GM12875 (cell line): ENCODE data around the gene PRKACB.

Experiments used
- H3K4me3 ChIP-seq: one replicate; pipeline ENCODE4 v1.5.1; 2011; ENCODE audit warnings: low read depth, low read length, control low read depth
- TF ChIP-seq, protein P1 (sequence below): IDR thresholded peaks from 2 replicates; pipeline ENCODE4 v1.5.1; 2011; ENCODE audit warnings: low read depth, mild to moderate bottlenecking, control low read depth, inconsistent platforms, low read length, moderate library complexity, borderline replicate concordance; ENCODE audit not compliant: insufficient read depth

The PRKACB gene

DNA sequence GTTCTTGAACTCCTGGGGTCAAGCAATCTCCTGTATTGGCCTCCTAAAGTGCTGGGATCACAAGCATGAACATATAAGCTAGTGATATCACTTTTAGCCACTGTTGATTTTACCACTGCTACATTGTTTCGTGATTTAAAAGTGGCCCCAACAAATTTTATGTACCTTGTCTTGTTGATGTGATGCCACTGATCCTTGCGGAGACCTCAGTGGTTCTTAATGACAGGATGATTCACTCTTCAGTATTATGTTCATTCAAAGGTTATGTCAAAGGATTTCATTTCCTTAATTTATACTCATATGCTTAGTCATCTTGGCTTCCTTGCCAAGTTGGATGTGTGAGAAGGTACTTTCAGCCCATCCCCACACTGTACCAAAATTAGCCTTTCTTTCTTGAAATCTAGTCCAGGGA lies 12.1 kb downstream of the PRKACB start:
- TF ChIP-seq, protein P1, sequence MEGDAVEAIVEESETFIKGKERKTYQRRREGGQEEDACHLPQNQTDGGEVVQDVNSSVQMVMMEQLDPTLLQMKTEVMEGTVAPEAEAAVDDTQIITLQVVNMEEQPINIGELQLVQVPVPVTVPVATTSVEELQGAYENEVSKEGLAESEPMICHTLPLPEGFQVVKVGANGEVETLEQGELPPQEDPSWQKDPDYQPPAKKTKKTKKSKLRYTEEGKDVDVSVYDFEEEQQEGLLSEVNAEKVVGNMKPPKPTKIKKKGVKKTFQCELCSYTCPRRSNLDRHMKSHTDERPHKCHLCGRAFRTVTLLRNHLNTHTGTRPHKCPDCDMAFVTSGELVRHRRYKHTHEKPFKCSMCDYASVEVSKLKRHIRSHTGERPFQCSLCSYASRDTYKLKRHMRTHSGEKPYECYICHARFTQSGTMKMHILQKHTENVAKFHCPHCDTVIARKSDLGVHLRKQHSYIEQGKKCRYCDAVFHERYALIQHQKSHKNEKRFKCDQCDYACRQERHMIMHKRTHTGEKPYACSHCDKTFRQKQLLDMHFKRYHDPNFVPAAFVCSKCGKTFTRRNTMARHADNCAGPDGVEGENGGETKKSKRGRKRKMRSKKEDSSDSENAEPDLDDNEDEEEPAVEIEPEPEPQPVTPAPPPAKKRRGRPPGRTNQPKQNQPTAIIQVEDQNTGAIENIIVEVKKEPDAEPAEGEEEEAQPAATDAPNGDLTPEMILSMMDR: no peak
- H3K4me3 ChIP-seq: no peak overlapping the region

- no peak overlapping the region for H3K4me3 ChIP-seq
- TF ChIP-seq, protein P1: no peak
Observed at GRCh38 chr1:84159533-84160240, 15.6 kb downstream of the PRKACB start.

DNA sequence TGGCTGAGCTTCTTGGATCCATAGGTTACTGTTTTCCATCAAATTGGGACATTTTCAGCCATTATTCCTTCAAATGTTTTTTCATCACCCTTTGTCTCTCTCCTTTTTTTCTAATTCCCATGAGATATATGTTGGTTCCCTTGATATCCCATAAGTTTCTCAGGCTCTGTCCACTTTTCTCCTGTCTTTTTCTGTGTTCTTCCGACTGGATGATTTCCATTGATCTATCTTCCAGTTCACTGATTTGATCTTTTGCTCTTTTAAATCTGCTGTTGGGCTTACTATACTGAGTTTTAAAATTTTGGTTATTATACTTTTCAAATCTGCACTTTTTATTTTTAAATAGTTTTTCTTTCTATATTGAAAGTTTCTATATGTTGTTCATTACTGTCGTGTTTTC lies 18.2 kb downstream of the PRKACB start:
- H3K4me3 ChIP-seq: no peak overlapping the region
- TF ChIP-seq, protein P1: no peak

DNA sequence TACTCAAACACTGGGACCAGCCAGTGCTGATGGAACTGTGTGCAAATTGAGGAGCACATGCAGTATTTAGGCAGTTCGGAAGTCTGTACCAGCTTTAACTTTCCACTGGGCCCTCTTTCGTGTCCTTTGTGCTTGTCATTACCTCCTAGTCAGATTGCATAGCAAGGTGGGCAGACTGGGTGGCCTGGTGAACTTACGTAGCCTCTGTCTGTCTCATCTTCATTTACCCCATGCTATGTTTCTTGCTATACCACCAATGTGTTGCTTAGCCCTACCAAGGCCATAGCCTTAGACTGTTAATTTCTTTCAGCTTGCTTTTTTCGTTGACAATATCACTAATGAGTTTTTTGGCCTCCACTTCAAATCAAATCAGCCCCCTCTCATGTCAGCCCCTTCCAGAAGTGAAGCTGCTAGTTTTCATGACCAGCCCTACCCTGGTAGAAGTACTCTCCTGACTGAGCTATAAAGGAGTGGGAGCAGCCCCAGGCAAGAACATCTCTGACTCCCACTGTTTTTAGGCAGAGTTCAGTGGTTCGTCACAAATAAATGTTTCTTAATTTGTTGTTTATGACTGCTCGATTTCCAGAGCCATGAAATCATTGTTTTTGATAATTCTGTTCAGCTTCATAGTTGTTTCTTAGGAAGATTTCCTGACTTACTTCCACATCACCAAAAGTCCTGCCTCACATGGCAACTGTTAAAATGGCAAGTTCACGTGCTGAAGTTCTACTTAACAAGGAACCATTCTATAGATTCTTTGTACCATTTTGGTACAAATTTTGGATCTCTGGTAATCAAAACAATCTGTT lies 19.3 kb downstream of the PRKACB start:
- H3K4me3 ChIP-seq: no peak overlapping the region

GRCh38 chr1:84164161-84164560 lies 20.1 kb downstream of the PRKACB start:
- TF ChIP-seq, protein P1: no peak
- no peak overlapping the region for H3K4me3 ChIP-seq

More for the DNA sequence above, 19.3 kb downstream of the PRKACB start:
- TF ChIP-seq, protein P1: no peak

DNA sequence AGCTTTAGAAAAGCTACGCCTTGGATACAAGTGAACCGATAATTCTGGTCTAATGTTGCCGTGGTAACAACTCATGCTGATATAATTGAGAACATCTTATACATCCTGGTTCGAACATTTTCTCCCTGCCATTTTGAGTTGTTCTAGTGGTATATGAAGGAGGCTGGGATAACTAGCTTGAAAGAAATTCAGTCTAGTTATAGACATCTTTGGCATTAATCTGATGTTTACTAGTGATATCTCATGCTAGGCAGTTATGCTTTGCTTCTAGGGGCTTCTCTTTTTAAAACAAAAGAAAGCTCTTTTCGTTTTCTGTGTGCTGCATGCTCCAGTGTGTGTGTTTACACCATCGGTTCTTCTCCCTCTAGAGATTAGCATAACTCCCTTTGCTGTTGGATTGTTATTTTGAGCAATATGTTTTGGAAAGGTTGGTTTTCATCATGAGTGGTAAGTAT lies 20.5 kb downstream of the PRKACB start:
- no peak overlapping the region for H3K4me3 ChIP-seq
- TF ChIP-seq, protein P1: no peak
